HepG2 (cell line): ENCODE data around the gene NCOA7. TPM values are rescaled to one million over a fixed set of nuclear protein-coding genes. Genes with fewer than 3 reads are reported as not detected.

ENCODE experiments used
- ATAC-seq: fragments of 200-7000 bp; cut with Tn5 transposase; 3 replicates; pipeline ENCODE4 v1.9.1; 2020; ENCODE audit warnings: mild to moderate bottlenecking, moderate library complexity
- BruUV-seq: library from RNA; stranded (reverse); fragments of 400-500 nt; replicated peaks from 2 replicates; lab custom pipeline; 2021; lab: Mats Ljungman, UMichigan
- CTCF ChIA-PET: fragments of 300-600 bp; formaldehyde crosslinking; extraction: SDS; loops from one replicate; lab custom pipeline; 2021; ENCODE audit warnings: low total read pairs, inconsistent platforms, low intra/inter-chr PET ratio; lab: Yijun Ruan, JAX
- POLR2A ChIA-PET: fragments of 350-600 bp; sonication (Branson Sonifier 250); formaldehyde crosslinking; loops from one replicate; lab custom pipeline; 2020; ENCODE audit warnings: antibody characterized with exemption, inconsistent platforms; lab: Yijun Ruan, JAX
- DNase-seq: peaks from one replicate; pipeline ENCODE4 v3.0.0-alpha.2; 2015; ENCODE audit warnings: low spot score
- FAIRE-seq: peaks from 3 replicates; lab custom pipeline; 2011; peaks lifted over from hg19 to GRCh38; lab: Jason Lieb, UNC
- H2AFZ ChIP-seq: one replicate; pipeline ENCODE4 v1.6.1; 2011; ENCODE audit warnings: low read length, inconsistent platforms
- H3K27ac ChIP-seq: fragments of 300-600 bp; 3 replicates; pipeline ENCODE4 v1.8.0; 2011; ENCODE audit warnings: mixed run types, mild to moderate bottlenecking, mixed read lengths, low read length, inconsistent platforms; ENCODE audit not compliant: insufficient read depth; ENCODE audit errors: extremely low read length
- H3K27me3 ChIP-seq, 2 experiments: fragments of 200-600 bp in 1 of 2; 2 replicates in 1 of 2; 3 replicates in 1 of 2; pipeline versions ENCODE4 v1.6.0 to v1.8.0; 2011; ENCODE audit warnings: low read length in 2 of 2, mild to moderate bottlenecking in 2 of 2, moderate library complexity in 2 of 2, inconsistent platforms in 1 of 2; ENCODE audit not compliant: insufficient read depth in 2 of 2, control insufficient read depth in 1 of 2
- H3K36me3 ChIP-seq, 2 experiments: fragments of 200-600 bp in 1 of 2; replicated peaks in 1 of 2; 2 replicates in 1 of 2; 3 replicates in 1 of 2; pipeline versions ENCODE4 v1.5.1 to v1.8.0; 2011; ENCODE audit warnings: low read length in 2 of 2, inconsistent platforms in 1 of 2; ENCODE audit not compliant: insufficient read depth in 2 of 2, control insufficient read depth in 1 of 2
- H3K4me1 ChIP-seq: 2 replicates; pipeline ENCODE4 v1.5.1; 2012; ENCODE audit warnings: low read length, inconsistent platforms; ENCODE audit not compliant: insufficient read depth
- H3K4me2 ChIP-seq: 2 replicates; pipeline ENCODE4 v1.6.0; 2011; ENCODE audit warnings: low read depth, low read length, inconsistent platforms
- H3K4me3 ChIP-seq, 3 experiments: fragments of 200-600 bp in 1 of 3; sonication (generic), shearing (Covaris generic) in 1 of 3; replicated peaks in 1 of 3; 2 replicates each; pipeline ENCODE4 v1.5.1; 2011 to 2016; ENCODE audit warnings: low read length in 3 of 3, inconsistent platforms in 2 of 3, low read depth in 2 of 3, mild to moderate bottlenecking in 2 of 3, control low read depth in 1 of 3, mixed read lengths in 1 of 3; ENCODE audit not compliant: insufficient read depth in 1 of 3
- H3K79me2 ChIP-seq: one replicate; pipeline ENCODE4 v1.6.1; 2011; ENCODE audit warnings: low read length, inconsistent platforms; ENCODE audit not compliant: insufficient read depth
- H3K9ac ChIP-seq: 2 replicates; pipeline ENCODE4 v1.6.0; 2011; ENCODE audit warnings: mild to moderate bottlenecking, low read depth, low read length, inconsistent platforms; ENCODE audit not compliant: insufficient read depth
- H3K9me3 ChIP-seq: 2 replicates; pipeline ENCODE4 v1.5.1; 2012; ENCODE audit warnings: mild to moderate bottlenecking, low read length
- H4K20me1 ChIP-seq: 2 replicates; pipeline ENCODE4 v1.6.0; 2011; ENCODE audit warnings: inconsistent platforms, mild to moderate bottlenecking, low read length, moderate library complexity; ENCODE audit not compliant: insufficient read depth
- DDIT3 ChIP-seq: sonication (generic); formaldehyde crosslinking; IDR thresholded peaks from 2 replicates; pipeline ENCODE4 v1.4.0; 2020; ENCODE audit warnings: mild to moderate bottlenecking, missing genetic modification reagents
- EED ChIP-seq: sonication (generic); formaldehyde crosslinking; IDR thresholded peaks from 2 replicates; pipeline ENCODE4 v1.5.0; 2020; ENCODE audit warnings: mild to moderate bottlenecking, missing genetic modification reagents
- FOXP1 ChIP-seq, 2 experiments: fragments of 450-650 bp in 1 of 2; IDR thresholded peaks; 2 replicates each; pipeline ENCODE4 v1.6.1; 2017 to 2018; ENCODE audit warnings: antibody characterized with exemption in 1 of 2
- HDAC2 ChIP-seq: sonication (generic); formaldehyde crosslinking; IDR thresholded peaks from 2 replicates; pipeline ENCODE4 v1.4.0; 2020; ENCODE audit warnings: missing genetic modification reagents
- JUNB ChIP-seq: sonication (generic); formaldehyde crosslinking; IDR thresholded peaks from 2 replicates; pipeline ENCODE4 v1.8.0; 2022; ENCODE audit warnings: missing genetic modification reagents, mild to moderate bottlenecking, borderline replicate concordance
- TCF7 ChIP-seq: sonication (generic); IDR thresholded peaks from 2 replicates; pipeline ENCODE4 v1.6.1; 2016; ENCODE audit warnings: antibody characterized with exemption, low read depth
- TCF7L2 ChIP-seq: IDR thresholded peaks from 2 replicates; pipeline ENCODE4 v1.6.1; 2011; ENCODE audit warnings: mild to moderate bottlenecking, low read depth, low read length, moderate library complexity
- TRIM24 ChIP-seq: sonication (generic); formaldehyde crosslinking; IDR thresholded peaks from 2 replicates; pipeline ENCODE4 v1.8.0; 2022; ENCODE audit warnings: mild to moderate bottlenecking, missing genetic modification reagents
- ZNF572 ChIP-seq: sonication (generic); formaldehyde crosslinking; IDR thresholded peaks from 2 replicates; pipeline ENCODE4 v1.5.1; 2020; ENCODE audit warnings: mild to moderate bottlenecking, missing genetic modification reagents
- WGBS: methylation state at CpG from one replicate; pipeline ENCODE4 v1.1.6; 2017; ENCODE audit warnings: low lambda C conversion rate; 5-methylcytosine and 5-hydroxymethylcytosine counted together
- in situ Hi-C: cut with HindIII; loops from 2 replicates; pipeline ENCODE4 v1.10.0; 2017; ENCODE audit warnings: low pct_unique_long_range_greater_than_20kb; ENCODE audit not compliant: extremely low pct_ligation_motif_present
- intact Hi-C: fragments of 100-400 bp; cut with micrococcal nuclease; formaldehyde crosslinking; loops from one replicate; pipeline ENCODE4 v1.10.0; 2022; ENCODE audit not compliant: unreplicated experiment
- polyA plus RNA-seq, 8 experiments: library from polyadenylated mRNA; depleted of rRNA in 3 of 8; stranded (reverse) in 7 of 8; unstranded in 1 of 8; fragments of >200 nt; fragmentation: Illumina TruSeq in 4 of 8; extraction: Trizol in 4 of 8; gene quantifications; 2 replicates each; pipeline versions ENCODE4 v1.2.1 to v1.2.3, GENCODE V29; 2011 to 2016; ENCODE audit warnings: low read depth in 4 of 8, missing spikeins in 1 of 8, mixed read lengths in 1 of 8; ENCODE audit not compliant: insufficient read depth in 1 of 8
- total RNA-seq, 5 experiments: library from RNA; depleted of rRNA; stranded (reverse); fragments of >200 nt; fragmentation: Illumina TruSeq; extraction: Trizol; gene quantifications; 2 replicates each; pipeline ENCODE4 v1.2.3, GENCODE V29; 2016; ENCODE audit warnings: low read depth in 1 of 5
- TF ChIP-seq, protein P1 (sequence below): sonication (generic); formaldehyde crosslinking; IDR thresholded peaks from 2 replicates; pipeline ENCODE4 v1.4.0; 2020; ENCODE audit warnings: missing genetic modification reagents, borderline replicate concordance

The NCOA7 gene
- total and polyA plus RNA-seq, 2 of the 13 experiments (the other 11 are each of a cell fraction or from before 2014, with no cell fraction given), result 13.6 to 20.8 TPM

DNA sequence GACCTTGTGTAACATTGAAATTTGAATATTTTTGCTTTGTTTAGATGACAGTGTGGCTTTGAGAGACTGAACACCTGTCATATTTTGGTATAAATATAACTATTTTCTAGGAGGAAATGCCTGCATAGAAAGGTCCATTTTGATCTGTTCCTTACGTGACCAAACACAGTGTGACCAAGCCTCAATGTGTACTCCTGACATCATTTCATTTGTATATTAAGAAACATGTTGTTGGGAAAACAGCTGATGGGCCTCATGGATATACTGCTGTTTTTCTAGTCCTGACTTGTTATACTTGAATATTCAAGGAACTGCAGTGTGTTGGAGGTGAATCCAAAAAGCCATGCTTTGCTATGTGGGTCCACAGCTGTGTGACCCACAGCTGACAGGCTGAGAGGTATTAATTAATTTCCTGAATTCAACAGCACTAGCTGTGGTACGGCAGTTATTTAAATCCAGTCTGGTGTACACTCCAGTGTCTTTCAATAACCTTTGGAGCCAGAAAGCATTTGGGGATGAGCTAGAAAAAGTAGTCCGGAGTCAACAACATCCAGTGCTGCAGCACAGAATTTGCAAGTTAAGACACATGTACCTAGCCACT is 18.9 kb downstream of the NCOA7 start:
- H3K4me2 ChIP-seq, result no peak overlapping the region
- no peaks in the 10 kb centered on the region for H4K20me1 ChIP-seq
- BruUV-seq, result no TSS peak
- WGBS, result 97% methylated on average over 3 of the region's 3 CpGs
- DNase-seq (no peak), FAIRE-seq (no peak), ATAC-seq (no peak)
- CTCF ChIA-PET, result no interaction called here
- no peak overlapping the region for H2AFZ ChIP-seq
- no peaks in the 10 kb centered on the region for H3K27me3 ChIP-seq
- intact Hi-C loops, result no loop called here
- no peak overlapping the region for H3K9ac ChIP-seq
- no peak overlapping the region for H3K4me3 ChIP-seq
- TF ChIP-seq, protein P1, sequence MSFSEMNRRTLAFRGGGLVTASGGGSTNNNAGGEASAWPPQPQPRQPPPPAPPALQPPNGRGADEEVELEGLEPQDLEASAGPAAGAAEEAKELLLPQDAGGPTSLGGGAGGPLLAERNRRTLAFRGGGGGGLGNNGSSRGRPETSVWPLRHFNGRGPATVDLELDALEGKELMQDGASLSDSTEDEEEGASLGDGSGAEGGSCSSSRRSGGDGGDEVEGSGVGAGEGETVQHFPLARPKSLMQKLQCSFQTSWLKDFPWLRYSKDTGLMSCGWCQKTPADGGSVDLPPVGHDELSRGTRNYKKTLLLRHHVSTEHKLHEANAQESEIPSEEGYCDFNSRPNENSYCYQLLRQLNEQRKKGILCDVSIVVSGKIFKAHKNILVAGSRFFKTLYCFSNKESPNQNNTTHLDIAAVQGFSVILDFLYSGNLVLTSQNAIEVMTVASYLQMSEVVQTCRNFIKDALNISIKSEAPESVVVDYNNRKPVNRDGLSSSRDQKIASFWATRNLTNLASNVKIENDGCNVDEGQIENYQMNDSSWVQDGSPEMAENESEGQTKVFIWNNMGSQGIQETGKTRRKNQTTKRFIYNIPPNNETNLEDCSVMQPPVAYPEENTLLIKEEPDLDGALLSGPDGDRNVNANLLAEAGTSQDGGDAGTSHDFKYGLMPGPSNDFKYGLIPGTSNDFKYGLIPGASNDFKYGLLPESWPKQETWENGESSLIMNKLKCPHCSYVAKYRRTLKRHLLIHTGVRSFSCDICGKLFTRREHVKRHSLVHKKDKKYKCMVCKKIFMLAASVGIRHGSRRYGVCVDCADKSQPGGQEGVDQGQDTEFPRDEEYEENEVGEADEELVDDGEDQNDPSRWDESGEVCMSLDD (CRISPR knock-in tag), result no peak
- TF ChIP-seq FOXP1 (IDR thresholded peaks at IDR 0.05), result no peak
- TF ChIP-seq FOXP1 (CRISPR knock-in tag; IDR thresholded peaks at IDR 0.05), result no peak
- TF ChIP-seq TCF7L2, result no peak
- no peak for TF ChIP-seq EED
- TF ChIP-seq HDAC2 (CRISPR knock-in tag), result no peak
- no peaks in the 10 kb centered on the region for H3K79me2 ChIP-seq
- no peak overlapping the region for H3K27ac ChIP-seq
- no peaks in the 10 kb centered on the region for H3K9me3 ChIP-seq
- POLR2A ChIA-PET, result no interaction called here
- no peaks in the 10 kb centered on the region; a peak in 1 of 5 replicates for H3K36me3 ChIP-seq
- in situ Hi-C loops, result no loop called here
- H3K4me1 ChIP-seq, result peaks cover 12% of the 10 kb centered on the region

DNA sequence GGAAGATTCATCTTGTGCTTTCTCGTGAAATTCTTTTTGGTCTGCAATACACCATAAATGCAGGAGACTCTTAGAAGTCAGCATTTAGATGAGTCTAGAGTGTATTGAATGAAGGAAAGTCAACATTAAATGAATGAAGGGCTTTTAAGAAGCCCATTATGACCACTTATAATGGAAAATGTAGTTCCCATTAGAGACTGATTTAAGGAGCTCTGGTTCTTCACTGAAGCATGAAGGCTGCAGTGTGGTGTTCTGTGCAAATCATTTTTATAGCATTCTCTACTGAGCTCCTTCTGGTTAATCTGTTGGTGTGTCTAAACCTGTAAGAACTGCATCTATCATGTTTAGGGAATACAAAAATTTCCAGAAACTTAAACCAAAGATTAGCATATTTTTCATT is 19.7 kb downstream of the NCOA7 start:
- Histone ChIP-seq H3K36me3 (no peaks in the 10 kb centered on the region; a peak in 1 of 5 replicates), H3K4me3 (no peak overlapping the region), H3K4me2 (no peak overlapping the region), H4K20me1 (no peaks in the 10 kb centered on the region), H3K4me1 (peaks cover 12% of the 10 kb centered on the region), H3K27me3 (no peaks in the 10 kb centered on the region), H3K27ac (no peak overlapping the region), H3K79me2 (no peaks in the 10 kb centered on the region), H3K9ac (no peak overlapping the region), H2AFZ (no peak overlapping the region), H3K9me3 (no peaks in the 10 kb centered on the region)
- FAIRE-seq, result no peak
- ChIA-PET CTCF (no interaction called here), POLR2A (interaction anchor here (1.2 kb wide), 1 partner anchor 20 kb away, joined by 4 read pairs; the partner anchor contains the start of gene NCOA7)
- WGBS, result 96% methylated on average over 1 of the region's 1 CpG
- in situ Hi-C loops, result no loop called here
- intact Hi-C loops, result no loop called here
- DNase-seq, result no peak
- no peak for TF ChIP-seq TCF7
- TF ChIP-seq ZNF572, result no peak
- no peak for TF ChIP-seq DDIT3 (CRISPR knock-in tag)
- no peak for TF ChIP-seq JUNB (CRISPR knock-in tag)
- TF ChIP-seq TRIM24 (CRISPR knock-in tag), result no peak
- BruUV-seq, result no TSS peak
- ATAC-seq, result no peak
